Mucosa of descending colon (tissue), 3 donors: Measurements from ENCODE around the gene IMMP2L. TPM values are rescaled to one million over a fixed set of nuclear protein-coding genes. Genes with fewer than 3 reads are reported as not detected.

Source experiments
- ATAC-seq: fragments of 200-7000 bp; cut with Tn5 transposase; one replicate; pipeline ENCODE4 v1.9.1; 2020; ENCODE audit warnings: mild to moderate bottlenecking, moderate library complexity
- DNase-seq, 3 donors: peaks; one replicate each; pipeline ENCODE4 v3.0.0-alpha.2; 2020
- H3K36me3 ChIP-seq: fragments of 200-600 bp; one replicate; pipeline ENCODE4 v1.8.0; 2021; ENCODE audit warnings: low read depth, mild to moderate bottlenecking
- H3K4me1 ChIP-seq: fragments of 200-600 bp; one replicate; pipeline ENCODE4 v1.8.0; 2021; ENCODE audit warnings: low read depth, mild to moderate bottlenecking
- H3K4me3 ChIP-seq: fragments of 200-600 bp; one replicate; pipeline ENCODE4 v1.8.0; 2021; ENCODE audit warnings: mild to moderate bottlenecking
- H3K9me3 ChIP-seq: fragments of 200-600 bp; one replicate; pipeline ENCODE4 v1.8.0; 2021; ENCODE audit warnings: mild to moderate bottlenecking
- CTCF ChIP-seq: fragments of 200-600 bp; IDR thresholded peaks from one replicate; pipeline ENCODE4 v1.8.0; 2022; ENCODE audit warnings: antibody characterized with exemption, mild to moderate bottlenecking
- intact Hi-C, 2 donors: fragments of 100-400 bp; cut with DNase I in 1 of 2; cut with micrococcal nuclease in 1 of 2; formaldehyde crosslinking; loops; one replicate each; pipeline versions ENCODE4 v1.11.0 to v1.11.1; 2022; cut with DNase I, micrococcal nuclease
- total RNA-seq, 3 donors: library from RNA; stranded (reverse); fragmentation: NEBNext Ultra II Directional in 2 of 3; extraction: Animal tissue kit (Norgen Biotek cat#: 25700) in 2 of 3; gene quantifications; one replicate each; pipeline versions ENCODE4 v1.2.1 to v1.2.4, GENCODE V29; 2021 to 2023
- donor health status: DM: no; HTN: no; CAD: no; lungs with moderate emphysema.
- donor health status: DM: no; HTN: no; CAD: no.
- donor health status: DM: no; HTN: yes; CAD: no.

IMMP2L gene
- total RNA-seq, 3 donors from 2014 or later = 12.1 to 20.7 (median 17.7) TPM

- Histone ChIP-seq H3K9me3 (no peaks in the 10 kb centered on the region), H3K4me1 (no peaks in the 10 kb centered on the region), H3K36me3 (no peaks in the 10 kb centered on the region), H3K4me3 (no peak overlapping the region)
- DNase-seq (no peak), ATAC-seq (no peak)
- intact Hi-C loops = no loop called here
- no peak for TF ChIP-seq CTCF
Observed at GRCh38 chr7:111080495-111081105, 481.7 kb downstream of the IMMP2L start.

- Histone ChIP-seq H3K36me3 (no peaks in the 10 kb centered on the region), H3K4me3 (no peak overlapping the region), H3K4me1 (no peaks in the 10 kb centered on the region), H3K9me3 (no peaks in the 10 kb centered on the region)
- TF ChIP-seq CTCF = no peak
- ATAC-seq (no peak), DNase-seq (no peak)
- intact Hi-C loops = no loop called here
Observed at GRCh38 chr7:111077001-111077400, 485.3 kb downstream of the IMMP2L start.

GRCh38 chr7:111076205-111076604, 486.1 kb downstream of the IMMP2L start:
- H3K9me3 ChIP-seq = no peaks in the 10 kb centered on the region
- H3K4me3 ChIP-seq = no peak overlapping the region
- no peak for TF ChIP-seq CTCF
- DNase-seq = no peak
- intact Hi-C loops = no loop called here
- no peaks in the 10 kb centered on the region for H3K36me3 ChIP-seq
- ATAC-seq = no peak
- no peaks in the 10 kb centered on the region for H3K4me1 ChIP-seq

GRCh38 chr7:111075498-111075897, 486.8 kb downstream of the IMMP2L start:
- no peaks in the 10 kb centered on the region for H3K36me3 ChIP-seq
- no peak for ATAC-seq
- TF ChIP-seq CTCF = no peak
- H3K4me3 ChIP-seq = no peak overlapping the region
- no peak for DNase-seq
- H3K4me1 ChIP-seq = no peaks in the 10 kb centered on the region
- intact Hi-C loops = no loop called here
- H3K9me3 ChIP-seq = no peaks in the 10 kb centered on the region

GRCh38 chr7:111074748-111075146, 487.5 kb downstream of the IMMP2L start:
- ATAC-seq (no peak), DNase-seq (no peak)
- H3K9me3 ChIP-seq = no peaks in the 10 kb centered on the region
- H3K4me3 ChIP-seq = no peak overlapping the region
- no peak for TF ChIP-seq CTCF
- H3K4me1 ChIP-seq = no peaks in the 10 kb centered on the region
- no peaks in the 10 kb centered on the region for H3K36me3 ChIP-seq
- intact Hi-C loops = no loop called here
